Choroid plexus epithelial cell (primary cell): ENCODE data around the gene BARX1.

ENCODE experiments used
- DNase-seq: peaks from one replicate; pipeline ENCODE4 v3.0.0-alpha.2; 2010; ENCODE audit warnings: low read depth
- H3K4me3 ChIP-seq: 2 replicates; pipeline ENCODE4 v1.5.1; 2011; ENCODE audit warnings: low read depth, mild to moderate bottlenecking, control low read depth, low read length, moderate library complexity
- CTCF ChIP-seq: conservative IDR thresholded peaks from 2 replicates; pipeline ENCODE4 v1.5.1; 2011; ENCODE audit warnings: low read depth, mild to moderate bottlenecking, control low read depth, inconsistent platforms, low read length, moderate library complexity

BARX1 gene

GRCh38 chr9:93960971-93961841, 6.1 kb upstream of the BARX1 start:
- TF ChIP-seq CTCF = no peak
- H3K4me3 ChIP-seq = no peak overlapping the region
- no peak for DNase-seq

GRCh38 chr9:93960221-93960970, 5.2 kb upstream of the BARX1 start:
- no peak for TF ChIP-seq CTCF
- no peak overlapping the region for H3K4me3 ChIP-seq
- DNase-seq = no peak

- no peak overlapping the region for H3K4me3 ChIP-seq
- TF ChIP-seq CTCF = no peak
- no peak for DNase-seq
Measured at GRCh38 chr9:93959739-93960154, 4.6 kb upstream of the BARX1 start.

- DNase-seq = peak; percentile 26
- no peak for TF ChIP-seq CTCF
- no peak overlapping the region for H3K4me3 ChIP-seq
Measured at GRCh38 chr9:93958819-93959682, 3.9 kb upstream of the BARX1 start.

GRCh38 chr9:93958121-93958818, 3.1 kb upstream of the BARX1 start:
- DNase-seq = no peak
- no peak overlapping the region for H3K4me3 ChIP-seq
- no peak for TF ChIP-seq CTCF
